HT1080 (cell line): Measurements from ENCODE around the gene RNGTT. TPM values are rescaled to one million over a fixed set of nuclear protein-coding genes. Genes with fewer than 3 reads are reported as not detected.

Experiments used
- DNase-seq: peaks from one replicate; pipeline ENCODE4 v3.0.0-alpha.2; 2015; ENCODE audit warnings: low read depth
- small RNA-seq: library from RNA; depleted of rRNA; stranded (forward); fragments of <200 nt; gene quantifications from one replicate; pipeline ENCODE3, GENCODE V24; 2014
- total RNA-seq: library from RNA; depleted of rRNA; stranded (reverse); fragments of >200 nt; shearing (Covaris generic); gene quantifications from 2 replicates; pipeline ENCODE4 v1.2.3, GENCODE V29; 2014; rRNA removed

Gene RNGTT
- total RNA-seq, 1 experiment from 2014 or later: 18.1 TPM

DNA sequence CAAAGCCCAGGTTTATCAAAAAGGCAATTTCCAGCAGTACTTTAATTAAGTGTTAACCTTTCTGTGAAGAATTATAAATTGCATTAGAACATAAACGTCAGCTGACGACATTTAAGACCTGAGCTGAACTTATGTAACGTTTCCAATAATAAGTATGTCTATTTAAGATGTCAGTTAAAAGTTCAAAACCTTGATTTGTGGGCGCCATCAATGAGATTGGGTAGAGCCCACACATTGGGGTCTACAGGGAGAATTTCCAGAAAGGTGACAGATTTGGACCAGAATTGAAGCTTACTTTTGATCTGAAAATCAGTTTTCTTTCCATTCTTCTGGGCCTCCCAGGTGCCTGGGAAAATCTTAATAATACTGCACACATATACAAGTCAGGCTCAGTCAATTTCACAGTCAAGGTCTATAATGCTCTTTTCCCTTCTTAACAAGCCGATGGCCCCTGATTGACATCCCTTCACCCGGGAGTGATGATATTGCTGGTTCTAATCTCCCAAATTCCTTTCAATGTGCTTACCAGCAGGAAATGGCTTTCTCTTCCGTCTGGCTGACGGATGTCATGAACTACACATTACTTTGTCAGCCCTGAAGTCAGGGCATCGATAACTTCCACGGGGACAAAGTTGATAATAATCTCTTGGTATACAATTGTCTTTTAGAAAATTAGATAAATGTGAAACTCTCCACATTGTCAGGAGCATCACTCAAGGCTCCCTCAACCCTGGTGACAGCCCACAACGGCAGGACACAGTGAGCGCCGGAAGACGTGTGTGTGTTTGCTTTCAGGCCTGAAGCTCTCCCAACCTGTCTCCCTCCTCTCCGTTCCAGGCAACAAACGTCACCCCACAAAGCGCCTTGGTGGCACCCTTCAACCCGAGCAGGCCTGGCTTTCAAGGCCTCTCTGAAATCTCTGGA, 400.8 kb downstream of the RNGTT start:
- DNase-seq: no peak

DNA sequence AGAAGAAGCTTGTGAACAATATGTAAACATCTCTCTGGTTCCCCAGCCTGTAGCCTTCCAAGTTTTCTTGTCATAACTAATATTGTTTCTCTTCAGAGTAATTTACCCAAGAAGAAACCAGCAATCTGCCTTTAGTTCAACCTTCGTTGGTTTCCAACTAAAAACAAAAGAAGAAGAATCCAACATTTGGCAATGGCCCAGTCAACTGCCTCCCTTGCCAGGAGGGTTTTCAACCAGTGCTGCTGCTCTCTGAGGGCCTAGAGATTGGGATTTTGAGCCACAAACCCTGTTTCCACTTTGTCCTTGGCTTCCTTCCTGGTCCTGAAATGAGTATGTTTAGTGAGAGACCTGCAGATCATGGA, 401.5 kb downstream of the RNGTT start:
- DNase-seq: no peak

DNA sequence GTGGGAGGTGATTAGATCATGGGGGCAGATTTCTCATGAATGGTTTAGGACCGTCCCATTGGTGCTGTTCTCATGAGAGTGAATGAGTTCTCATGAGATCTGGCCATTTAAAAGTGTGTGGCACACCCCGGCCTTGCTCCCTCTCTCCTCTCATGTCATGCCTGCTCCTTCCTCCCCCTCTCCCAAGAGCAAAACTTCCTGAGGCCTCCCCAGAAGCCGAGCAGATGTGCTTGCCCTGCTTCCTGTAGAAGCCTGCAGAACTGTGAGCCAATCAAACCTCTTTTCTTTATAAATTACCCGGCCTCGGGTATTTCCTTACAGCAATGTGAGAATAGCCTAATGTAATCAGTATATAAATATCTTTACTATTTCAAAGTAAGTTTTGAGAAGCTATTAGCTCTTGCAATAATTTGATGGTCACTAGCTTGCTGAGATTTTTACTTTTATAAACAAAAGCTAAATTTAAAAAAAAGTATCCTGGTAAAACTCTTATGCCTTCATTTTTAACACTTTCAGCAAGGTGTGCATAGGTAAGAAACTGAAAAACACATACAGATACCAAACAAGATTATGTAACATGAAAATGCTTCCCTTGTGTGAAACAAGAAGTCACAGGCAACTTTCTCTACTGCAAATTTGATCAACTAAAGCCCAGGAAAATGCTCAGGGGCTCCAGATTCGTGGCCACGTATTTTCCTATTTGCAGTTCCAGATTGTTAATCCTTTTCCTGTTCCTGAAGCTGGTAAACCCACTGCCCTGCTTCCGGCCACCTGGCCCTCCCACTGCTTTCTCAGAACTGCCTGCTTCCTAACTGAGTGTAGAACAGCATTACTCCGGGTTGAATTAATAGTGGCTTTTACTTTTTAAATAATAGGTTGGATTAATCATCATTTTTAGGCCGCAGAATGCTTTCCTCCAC, 402.1 kb downstream of the RNGTT start:
- DNase-seq: no peak

Small RNA genes lying within 50 kb of the gene (small RNA-seq; reads per million reads assigned to genes)
- gene AL079342.1 (not detected), gene RF00045 (not detected)

Other genes with a start within 250 kb of the RNGTT start
- 7.7 and 10.8 TPM in 2 replicates for gene PNRC1, start 117.1 kb upstream of the RNGTT start, total RNA-seq
- gene SRSF12, start 154.5 kb upstream of the RNGTT start, total RNA-seq: not detected in 2 replicates
- 17.5 and 22.4 TPM in 2 replicates for gene PM20D2, start 182.4 kb upstream of the RNGTT start, total RNA-seq